Measurements from ENCODE around the gene GRPEL2. TPM values are rescaled to one million over a fixed set of nuclear protein-coding genes. Genes with fewer than 3 reads are reported as not detected.

GRPEL2 gene
- total and polyA plus RNA-seq, 3 donors from 2014 or later, result 11.6 to 14.3 (median 13.3) TPM

GRCh38 chr5:149363358-149363757, 18.1 kb downstream of the GRPEL2 start:
- H3K4me3 ChIP-seq, result no peak overlapping the region
- no peak for DNase-seq
- H3K4me1 ChIP-seq, result peaks cover 20% of the 10 kb centered on the region
- intact Hi-C loops (cut with DNase I; ENCODE audit: low total_unique reads), result no loop called here
- H3K27me3 ChIP-seq, result no peaks in the 10 kb centered on the region
- H3K36me3 ChIP-seq (ENCODE audit: low read depth, missing control alignments), result no peaks in the 10 kb centered on the region
- no peak overlapping the region for H3K27ac ChIP-seq
- TF ChIP-seq POLR2A (IDR thresholded peaks at IDR 0.05), result no peak
- no peak for TF ChIP-seq CTCF (IDR thresholded peaks at IDR 0.05)
- no peaks in the 10 kb centered on the region for H3K9me3 ChIP-seq

- WGBS, 2 donors, result 83 to 99% methylated on average over 9 of the region's 9 CpGs
- Histone ChIP-seq H3K27ac (no peak overlapping the region), H3K36me3 (ENCODE audit: low read depth, missing control alignments) (no peaks in the 10 kb centered on the region), H3K4me3 (no peak overlapping the region), H3K9me3 (no peaks in the 10 kb centered on the region), H3K27me3 (no peaks in the 10 kb centered on the region), H3K4me1 (peaks cover 14% of the 10 kb centered on the region)
- intact Hi-C loops (cut with DNase I; ENCODE audit: low total_unique reads), result no loop called here
- DNase-seq, result no peak
- TF ChIP-seq CTCF (IDR thresholded peaks at IDR 0.05), result no peak
- TF ChIP-seq POLR2A (IDR thresholded peaks at IDR 0.05), result no peak
Observed at GRCh38 chr5:149363936-149364335, 18.6 kb downstream of the GRPEL2 start.

GRCh38 chr5:149364719-149365118, 19.4 kb downstream of the GRPEL2 start:
- WGBS, 2 donors, result 95 to 96% methylated on average over 2 of the region's 2 CpGs
- intact Hi-C loops (cut with DNase I; ENCODE audit: low total_unique reads), result no loop called here
- no peak for DNase-seq

GRCh38 chr5:149365418-149365817, 20.1 kb downstream of the GRPEL2 start:
- Histone ChIP-seq H3K4me3 (no peak overlapping the region), H3K27me3 (no peaks in the 10 kb centered on the region), H3K4me1 (peaks cover 8% of the 10 kb centered on the region), H3K36me3 (ENCODE audit: low read depth, missing control alignments) (no peaks in the 10 kb centered on the region), H3K9me3 (no peaks in the 10 kb centered on the region), H3K27ac (no peak overlapping the region)
- intact Hi-C loops (cut with DNase I; ENCODE audit: low total_unique reads), result no loop called here
- WGBS, 2 donors, result 88 to 92% methylated on average over 6 of the region's 6 CpGs
- no peak for DNase-seq
- TF ChIP-seq CTCF (IDR thresholded peaks at IDR 0.05), result no peak
- TF ChIP-seq POLR2A (IDR thresholded peaks at IDR 0.05), result no peak

More at GRCh38 chr5:149364719-149365118, 19.4 kb downstream of the GRPEL2 start:
- Histone ChIP-seq H3K4me3 (no peak overlapping the region), H3K4me1 (peaks cover 8% of the 10 kb centered on the region), H3K9me3 (no peaks in the 10 kb centered on the region), H3K36me3 (ENCODE audit: low read depth, missing control alignments) (no peaks in the 10 kb centered on the region), H3K27me3 (no peaks in the 10 kb centered on the region), H3K27ac (no peak overlapping the region)
- no peak for TF ChIP-seq CTCF (IDR thresholded peaks at IDR 0.05)
- TF ChIP-seq POLR2A (IDR thresholded peaks at IDR 0.05), result no peak

GRCh38 chr5:149366169-149366729, 20.9 kb downstream of the GRPEL2 start:
- H3K27ac ChIP-seq, result no peak overlapping the region
- no peaks in the 10 kb centered on the region for H3K27me3 ChIP-seq
- no peak for DNase-seq
- H3K4me1 ChIP-seq, result peaks cover 8% of the 10 kb centered on the region
- no peaks in the 10 kb centered on the region for H3K9me3 ChIP-seq
- TF ChIP-seq POLR2A (IDR thresholded peaks at IDR 0.05) (no peak), CTCF (IDR thresholded peaks at IDR 0.05) (no peak)
- intact Hi-C loops (cut with DNase I; ENCODE audit: low total_unique reads), result no loop called here
- no peaks in the 10 kb centered on the region for H3K36me3 ChIP-seq (ENCODE audit: low read depth, missing control alignments)
- no peak overlapping the region for H3K4me3 ChIP-seq
- 67 to 100% methylated on average over 1 of the region's 1 CpG for WGBS, 2 donors
